Medulla oblongata (tissue), 1 donor: ENCODE results near the gene PDK2.
A peak's percentile ranks its signal among the peaks of the same experiment; 100 is the strongest.

Experiments used
- DNase-seq: peaks from one replicate; pipeline ENCODE4 v3.0.0-alpha.2; 2015; ENCODE audit errors: extremely low spot score

PDK2 gene

GRCh38 chr17:50117202-50118051 is 22.3 kb downstream of the PDK2 start:
- no peak for DNase-seq

GRCh38 chr17:50118076-50118827 is 23.1 kb downstream of the PDK2 start:
- no peak for DNase-seq

- no peak for DNase-seq
Measured at GRCh38 chr17:50118828-50119218, 23.7 kb downstream of the PDK2 start.

- no peak for DNase-seq
Measured at GRCh38 chr17:50120475-50121253, 25.5 kb downstream of the PDK2 start.

- DNase-seq = no peak
Measured at GRCh38 chr17:50122945-50123344, 27.8 kb downstream of the PDK2 start.

- DNase-seq = no peak
Measured at GRCh38 chr17:50123649-50124349, 28.6 kb downstream of the PDK2 start.

GRCh38 chr17:50125420-50125997 is 30.4 kb downstream of the PDK2 start:
- no peak for DNase-seq

- DNase-seq = no peak
Measured at GRCh38 chr17:50127697-50128361, 32.7 kb downstream of the PDK2 start.

GRCh38 chr17:50128441-50129352 is 33.5 kb downstream of the PDK2 start:
- DNase-seq = no peak

- no peak for DNase-seq
Measured at GRCh38 chr17:50129353-50129727, 34.2 kb downstream of the PDK2 start.

GRCh38 chr17:50129728-50130558 is 34.8 kb downstream of the PDK2 start, which contains the start of gene SAMD14:
Gene SAMD14, minus strand, starts transcription at chr17:50130160. Its CDS starts 5,201 bp downstream, at chr17:50124959.
- DNase-seq = no peak

GRCh38 chr17:50130559-50131305 is 35.6 kb downstream of the PDK2 start:
- DNase-seq = peak; percentile 32

- no peak for DNase-seq
Measured at GRCh38 chr17:50132104-50132794, 37.1 kb downstream of the PDK2 start.

- DNase-seq = peak; percentile 74
Measured at GRCh38 chr17:50133028-50133768, 38.0 kb downstream of the PDK2 start.

GRCh38 chr17:50133769-50134099 is 38.6 kb downstream of the PDK2 start:
- DNase-seq = no peak

- no peak for DNase-seq
Measured at GRCh38 chr17:50134206-50135110, 39.3 kb downstream of the PDK2 start.
